Neuronal stem cell (in vitro differentiated cells): Measurements from ENCODE around the gene CABP1. TPM values are rescaled to one million over a fixed set of nuclear protein-coding genes. Genes with fewer than 3 reads are reported as not detected.

Source experiments
- DNase-seq: peaks from one replicate; pipeline ENCODE4 v3.0.0-alpha.2; 2013; ENCODE audit warnings: low spot score
- H2AFZ ChIP-seq: one replicate; pipeline ENCODE4 v1.6.1; 2013; ENCODE audit warnings: mild to moderate bottlenecking, low read length, inconsistent platforms
- H2AK5ac ChIP-seq: 2 replicates; pipeline ENCODE4 v1.6.1; 2013; ENCODE audit warnings: low read depth, mild to moderate bottlenecking, inconsistent platforms, low read length, moderate library complexity, mixed read lengths
- H2BK120ac ChIP-seq: 2 replicates; pipeline ENCODE4 v1.6.1; 2013; ENCODE audit warnings: low read depth, mild to moderate bottlenecking, inconsistent platforms, low read length, moderate library complexity, mixed read lengths
- H2BK12ac ChIP-seq: one replicate; pipeline ENCODE4 v1.6.1; 2013; ENCODE audit warnings: low read length, inconsistent platforms
- H2BK15ac ChIP-seq: 2 replicates; pipeline ENCODE4 v1.6.1; 2013; ENCODE audit warnings: mild to moderate bottlenecking, low read length, inconsistent platforms, mixed read lengths
- H2BK5ac ChIP-seq: one replicate; pipeline ENCODE4 v1.6.1; 2013; ENCODE audit warnings: inconsistent platforms, mild to moderate bottlenecking, low read length, moderate library complexity
- H3K14ac ChIP-seq: one replicate; pipeline ENCODE4 v1.6.1; 2013; ENCODE audit warnings: low read length, inconsistent platforms
- H3K18ac ChIP-seq: 2 replicates; pipeline ENCODE4 v1.6.1; 2013; ENCODE audit warnings: low read length, inconsistent platforms
- H3K23ac ChIP-seq: 2 replicates; pipeline ENCODE4 v1.6.1; 2013; ENCODE audit warnings: low read depth, mild to moderate bottlenecking, mixed read lengths, low read length, inconsistent platforms; ENCODE audit not compliant: poor library complexity
- H3K27ac ChIP-seq: replicated peaks from 3 replicates; pipeline ENCODE4 v1.5.1; 2013; ENCODE audit warnings: low read length, inconsistent platforms
- H3K27me3 ChIP-seq, 3 experiments: 2 replicates each; pipeline ENCODE4 v1.6.1; 2013; ENCODE audit warnings: low read length in 3 of 3, mild to moderate bottlenecking in 2 of 3, inconsistent platforms in 1 of 3, low read depth in 1 of 3, mixed read lengths in 1 of 3, moderate library complexity in 1 of 3; ENCODE audit not compliant: control insufficient read depth in 3 of 3, insufficient read depth in 3 of 3
- H3K36me3 ChIP-seq, 2 donors: replicated peaks in 1 of 2; 2 replicates each; pipeline ENCODE4 v1.6.1; 2013; ENCODE audit warnings: low read length in 2 of 2; ENCODE audit not compliant: control insufficient read depth in 2 of 2, insufficient read depth in 2 of 2
- H3K4ac ChIP-seq: 2 replicates; pipeline ENCODE4 v1.6.1; 2013; ENCODE audit warnings: inconsistent platforms, mild to moderate bottlenecking, low read length, moderate library complexity
- H3K4me1 ChIP-seq, 2 donors: 1 replicate in 1 of 2; 2 replicates in 1 of 2; pipeline ENCODE4 v1.6.1; 2013; ENCODE audit warnings: low read length in 2 of 2, low read depth in 1 of 2; ENCODE audit not compliant: control insufficient read depth in 2 of 2, insufficient read depth in 1 of 2
- H3K4me2 ChIP-seq: one replicate; pipeline ENCODE4 v1.6.1; 2013; ENCODE audit warnings: mild to moderate bottlenecking, low read length, inconsistent platforms; ENCODE audit not compliant: insufficient read depth, poor library complexity, severe bottlenecking
- H3K4me3 ChIP-seq, 2 donors: 2 replicates each; pipeline ENCODE4 v1.5.1; 2013; ENCODE audit warnings: low read length in 2 of 2, mild to moderate bottlenecking in 2 of 2, inconsistent platforms in 1 of 2, moderate library complexity in 1 of 2
- H3K79me1 ChIP-seq: one replicate; pipeline ENCODE4 v1.6.1; 2013; ENCODE audit warnings: low read depth, mild to moderate bottlenecking, inconsistent platforms, low read length, moderate library complexity
- H3K9ac ChIP-seq: one replicate; pipeline ENCODE4 v1.6.1; 2013; ENCODE audit warnings: mild to moderate bottlenecking, low read depth, low read length, inconsistent platforms; ENCODE audit not compliant: poor library complexity
- H3K9me3 ChIP-seq, 2 donors: replicated peaks in 1 of 2; 2 replicates each; pipeline versions ENCODE3 to v1.6.1; 2013; ENCODE audit warnings: low read length in 2 of 2, mild to moderate bottlenecking in 2 of 2, inconsistent platforms in 1 of 2, low read depth in 1 of 2, mixed read lengths in 1 of 2, moderate library complexity in 1 of 2; ENCODE audit not compliant: control insufficient read depth in 2 of 2, insufficient read depth in 1 of 2
- H4K8ac ChIP-seq: one replicate; pipeline ENCODE4 v1.6.1; 2013; ENCODE audit warnings: low read depth, mild to moderate bottlenecking, inconsistent platforms, low read length, moderate library complexity
- H4K91ac ChIP-seq: one replicate; pipeline ENCODE4 v1.6.1; 2013; ENCODE audit warnings: low read length, low read depth, mild to moderate bottlenecking, inconsistent platforms; ENCODE audit not compliant: poor library complexity
- WGBS, 2 donors: extraction: QIAGEN DNeasy Blood & Tissue Kit; methylation state at CpG; one replicate each; pipeline ENCODE4 v1.1.7; 2013; ENCODE audit warnings: missing lambda C conversion rate in 2 of 2, mixed read lengths in 1 of 2; ENCODE audit not compliant: insufficient read length in 2 of 2, insufficient replicate concordance in 1 of 2; ENCODE audit errors: extremely low coverage in 2 of 2; 5-methylcytosine and 5-hydroxymethylcytosine counted together
- polyA plus RNA-seq, 2 experiments: library from polyadenylated mRNA; stranded (reverse); fragments of 200-250 nt; gene quantifications; one replicate each; pipeline ENCODE4 v1.2.3, GENCODE V29; 2013

The CABP1 gene
- polyA plus RNA-seq (2013, experiment 1 of 2) = 1.2 TPM
- 1.2 TPM for polyA plus RNA-seq (2013, experiment 2 of 2)

GRCh38 chr12:120639771-120640721 lies at the start of gene CABP1:
TSS of gene CABP1 (plus strand) at chr12:120640626. CDS start at chr12:120640686, 60 bp downstream.
- no CpG with 5 or more reads among the region's 56 CpGs for WGBS, 2 donors
- no peak within 1 kb of the TSS for H3K4ac ChIP-seq
- H3K14ac ChIP-seq = peak within 1 kb of the TSS; percentile 72
- no peak within 1 kb of the TSS for H3K18ac ChIP-seq
- peak within 1 kb of the TSS; percentile 72 for H3K9ac ChIP-seq
- DNase-seq = peak; percentile 54
- H3K23ac ChIP-seq = peak within 1 kb of the TSS; percentile 77
- no peak within 1 kb of the TSS for H2BK120ac ChIP-seq
- H3K4me1 ChIP-seq = peaks cover 9 to 11% of the 10 kb centered on the region in 2 donors
- H3K4me3 ChIP-seq = peak within 1 kb of the TSS; percentile 32 to 73
- H2BK15ac ChIP-seq = no peak within 1 kb of the TSS
- H2AFZ ChIP-seq = peak within 1 kb of the TSS; percentile 93
- H4K8ac ChIP-seq = no peak within 1 kb of the TSS
- no peaks in the 10 kb centered on the region for H3K79me1 ChIP-seq
- H3K9me3 ChIP-seq = no peaks in the 10 kb centered on the region
- no peak within 1 kb of the TSS for H4K91ac ChIP-seq
- H3K36me3 ChIP-seq = no peaks in the 10 kb centered on the region
- H3K4me2 ChIP-seq = peak within 1 kb of the TSS; percentile 81
- H2AK5ac ChIP-seq = no peak within 1 kb of the TSS
- H3K27me3 ChIP-seq = peaks cover 2 to 84% (median 29%) of the 10 kb centered on the region in 3 experiments
- no peak within 1 kb of the TSS for H2BK12ac ChIP-seq
- H3K27ac ChIP-seq = no peak within 1 kb of the TSS
- H2BK5ac ChIP-seq = no peak within 1 kb of the TSS

GRCh38 chr12:120590741-120591407 lies 49.6 kb upstream of the CABP1 start:
- Histone ChIP-seq H4K91ac (no peak overlapping the region), H3K23ac (peak overlapping the region; percentile 20), H3K4me2 (no peak overlapping the region), H2BK5ac (no peak overlapping the region), H3K27ac (no peak overlapping the region), H3K36me3 (no peaks in the 10 kb centered on the region), H2BK12ac (no peak overlapping the region), H3K4me1 (peaks cover 0 to 3% of the 10 kb centered on the region in 2 donors), H3K4me3 (no peak overlapping the region), H3K27me3 (peaks cover 0 to 37% (median 0%) of the 10 kb centered on the region in 3 experiments), H3K9me3 (no peaks in the 10 kb centered on the region), H2BK15ac (no peak overlapping the region), H4K8ac (no peak overlapping the region), H3K14ac (no peak overlapping the region), H3K9ac (no peak overlapping the region), H2AK5ac (no peak overlapping the region), H3K4ac (no peak overlapping the region), H2AFZ (no peak overlapping the region), H2BK120ac (no peak overlapping the region), H3K79me1 (no peaks in the 10 kb centered on the region), H3K18ac (no peak overlapping the region)
- no CpG with 5 or more reads among the region's 6 CpGs for WGBS, 2 donors
- no peak for DNase-seq

GRCh38 chr12:120592121-120593049 lies 48.0 kb upstream of the CABP1 start:
- Histone ChIP-seq H4K91ac (no peak overlapping the region), H2BK5ac (no peak overlapping the region), H3K36me3 (no peaks in the 10 kb centered on the region), H3K4ac (no peak overlapping the region), H2AFZ (no peak overlapping the region), H3K4me2 (no peak overlapping the region), H3K4me3 (no peak overlapping the region), H3K9ac (no peak overlapping the region), H3K14ac (no peak overlapping the region), H3K27ac (no peak overlapping the region), H3K27me3 (peaks cover 0 to 27% (median 0%) of the 10 kb centered on the region in 3 experiments), H2BK15ac (no peak overlapping the region), H4K8ac (no peak overlapping the region), H2BK12ac (no peak overlapping the region), H3K4me1 (no peaks in the 10 kb centered on the region), H3K18ac (no peak overlapping the region), H2BK120ac (no peak overlapping the region), H3K23ac (no peak overlapping the region), H2AK5ac (no peak overlapping the region), H3K9me3 (no peaks in the 10 kb centered on the region), H3K79me1 (no peaks in the 10 kb centered on the region)
- no peak for DNase-seq
- no CpG with 5 or more reads among the region's 8 CpGs for WGBS, 2 donors
